ENCODE results near the gene PLEKHJ1.

DNA sequence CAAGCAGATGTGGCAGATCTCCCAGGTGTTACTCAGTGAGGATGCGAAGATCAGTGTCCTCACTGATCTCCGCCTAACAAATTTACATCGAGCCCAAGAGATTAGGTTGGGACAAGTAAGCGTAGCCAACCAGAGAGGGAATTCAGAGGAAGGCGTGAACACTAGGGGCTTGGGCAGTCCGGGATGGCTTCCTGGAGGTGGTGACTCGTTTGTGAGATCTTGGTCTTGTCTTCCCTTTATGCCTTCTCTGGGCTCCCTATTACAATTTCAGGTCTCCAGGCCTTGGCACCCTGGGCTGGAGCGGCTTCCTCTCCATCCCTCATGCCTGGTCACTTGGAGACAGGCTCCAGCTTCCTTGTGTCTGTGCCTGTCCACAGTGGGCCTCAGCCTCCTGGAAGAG, 6.7 kb upstream of the PLEKHJ1 start:
- TF ChIP-seq ARNT (IDR thresholded peaks at IDR 0.05) (no peak), SP1 (IDR thresholded peaks at IDR 0.05) (no peak), ELF4 (IDR thresholded peaks at IDR 0.05) (no peak), TARDBP (IDR thresholded peaks at IDR 0.05) (no peak), HDGF (IDR thresholded peaks at IDR 0.05; ENCODE audit: borderline replicate concordance) (no peak), BHLHE40 (IDR thresholded peaks at IDR 0.05; ENCODE audit: borderline replicate concordance) (no peak), SUZ12 (IDR thresholded peaks at IDR 0.05) (no peak), LEF1 (IDR thresholded peaks at IDR 0.05; ENCODE audit: borderline replicate concordance) (no peak)
